ENCODE results near the gene PTPRO. TPM values are rescaled to one million over a fixed set of nuclear protein-coding genes. Genes with fewer than 3 reads are reported as not detected.

PTPRO gene
- total RNA-seq, 1 donor from 2014 or later, result 21.4 TPM

- ATAC-seq, result no peak
- intact Hi-C loops (cut with DNase I), result no loop called here
- no peaks in the 10 kb centered on the region for H3K36me3 ChIP-seq
Measured at GRCh38 chr12:15280930-15281329, 41.4 kb upstream of the PTPRO start.

GRCh38 chr12:15289192-15289591 lies 33.1 kb upstream of the PTPRO start:
- H3K27me3 ChIP-seq (ENCODE audit: low read depth), result no peaks in the 10 kb centered on the region
- DNase-seq (no peak), ATAC-seq (no peak)
- H3K4me3 ChIP-seq, result no peak overlapping the region
- H3K36me3 ChIP-seq, result no peaks in the 10 kb centered on the region
- no peaks in the 10 kb centered on the region for H3K9me3 ChIP-seq
- no peaks in the 10 kb centered on the region for H3K4me1 ChIP-seq
- H3K27ac ChIP-seq, result no peak overlapping the region
- intact Hi-C loops (cut with DNase I), result no loop called here
- TF ChIP-seq, protein P1, sequence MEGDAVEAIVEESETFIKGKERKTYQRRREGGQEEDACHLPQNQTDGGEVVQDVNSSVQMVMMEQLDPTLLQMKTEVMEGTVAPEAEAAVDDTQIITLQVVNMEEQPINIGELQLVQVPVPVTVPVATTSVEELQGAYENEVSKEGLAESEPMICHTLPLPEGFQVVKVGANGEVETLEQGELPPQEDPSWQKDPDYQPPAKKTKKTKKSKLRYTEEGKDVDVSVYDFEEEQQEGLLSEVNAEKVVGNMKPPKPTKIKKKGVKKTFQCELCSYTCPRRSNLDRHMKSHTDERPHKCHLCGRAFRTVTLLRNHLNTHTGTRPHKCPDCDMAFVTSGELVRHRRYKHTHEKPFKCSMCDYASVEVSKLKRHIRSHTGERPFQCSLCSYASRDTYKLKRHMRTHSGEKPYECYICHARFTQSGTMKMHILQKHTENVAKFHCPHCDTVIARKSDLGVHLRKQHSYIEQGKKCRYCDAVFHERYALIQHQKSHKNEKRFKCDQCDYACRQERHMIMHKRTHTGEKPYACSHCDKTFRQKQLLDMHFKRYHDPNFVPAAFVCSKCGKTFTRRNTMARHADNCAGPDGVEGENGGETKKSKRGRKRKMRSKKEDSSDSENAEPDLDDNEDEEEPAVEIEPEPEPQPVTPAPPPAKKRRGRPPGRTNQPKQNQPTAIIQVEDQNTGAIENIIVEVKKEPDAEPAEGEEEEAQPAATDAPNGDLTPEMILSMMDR (IDR thresholded peaks at IDR 0.05), result no peak

More at GRCh38 chr12:15280930-15281329, 41.4 kb upstream of the PTPRO start:
- Histone ChIP-seq H3K27ac (no peak overlapping the region), H3K4me1 (peaks cover 14% of the 10 kb centered on the region), H3K9me3 (no peaks in the 10 kb centered on the region), H3K27me3 (ENCODE audit: low read depth) (no peaks in the 10 kb centered on the region), H3K4me3 (no peak overlapping the region)
- DNase-seq, result no peak
- TF ChIP-seq, protein P1 (IDR thresholded peaks at IDR 0.05), result no peak

DNA sequence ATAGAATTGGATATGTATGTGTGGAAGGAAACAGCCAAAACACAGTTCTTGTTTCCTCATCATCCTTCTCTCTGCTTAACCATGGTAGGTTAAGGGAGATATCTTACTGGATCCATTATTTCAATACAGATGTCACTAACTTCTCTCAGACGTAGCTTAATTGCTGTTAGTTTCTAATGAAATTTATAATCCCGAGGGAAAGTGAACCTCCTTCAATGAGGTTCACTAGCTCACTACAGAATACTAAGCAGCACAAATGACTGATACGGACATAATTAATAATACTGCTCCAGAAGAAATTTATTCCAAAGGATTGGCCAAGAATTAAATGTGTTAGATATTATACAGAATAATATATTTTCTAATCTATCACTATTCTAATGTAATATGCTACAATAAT lies 28.6 kb upstream of the PTPRO start:
- ATAC-seq, result no peak
- Histone ChIP-seq H3K27me3 (ENCODE audit: low read depth) (no peaks in the 10 kb centered on the region), H3K4me3 (no peak overlapping the region), H3K36me3 (no peaks in the 10 kb centered on the region), H3K4me1 (no peaks in the 10 kb centered on the region), H3K9me3 (no peaks in the 10 kb centered on the region), H3K27ac (no peak overlapping the region)
- intact Hi-C loops (cut with DNase I), result no loop called here
- TF ChIP-seq, protein P1 (IDR thresholded peaks at IDR 0.05), result no peak
- DNase-seq, result no peak

- Histone ChIP-seq H3K4me3 (no peak overlapping the region), H3K27me3 (ENCODE audit: low read depth) (no peaks in the 10 kb centered on the region), H3K9me3 (no peaks in the 10 kb centered on the region), H3K27ac (no peak overlapping the region), H3K4me1 (no peaks in the 10 kb centered on the region), H3K36me3 (no peaks in the 10 kb centered on the region)
- DNase-seq, result no peak
- intact Hi-C loops (cut with DNase I), result no loop called here
- TF ChIP-seq, protein P1 (IDR thresholded peaks at IDR 0.05), result no peak
- no peak for ATAC-seq
Measured at GRCh38 chr12:15299947-15300346, 22.4 kb upstream of the PTPRO start.

- ATAC-seq (no peak), DNase-seq (no peak)
- H3K27me3 ChIP-seq (ENCODE audit: low read depth), result no peaks in the 10 kb centered on the region
- no peak overlapping the region for H3K4me3 ChIP-seq
- no peaks in the 10 kb centered on the region for H3K36me3 ChIP-seq
- H3K27ac ChIP-seq, result no peak overlapping the region
- no peaks in the 10 kb centered on the region for H3K4me1 ChIP-seq
- intact Hi-C loops (cut with DNase I), result no loop called here
- TF ChIP-seq, protein P1 (IDR thresholded peaks at IDR 0.05), result no peak
- H3K9me3 ChIP-seq, result no peaks in the 10 kb centered on the region
Measured at GRCh38 chr12:15304296-15304695, 18.0 kb upstream of the PTPRO start.

GRCh38 chr12:15306605-15307004 lies 15.7 kb upstream of the PTPRO start:
- ATAC-seq (no peak), DNase-seq (no peak)
- TF ChIP-seq, protein P1 (IDR thresholded peaks at IDR 0.05), result no peak
- H3K4me3 ChIP-seq, result no peak overlapping the region
- H3K36me3 ChIP-seq, result no peaks in the 10 kb centered on the region
- H3K9me3 ChIP-seq, result no peaks in the 10 kb centered on the region
- H3K4me1 ChIP-seq, result no peaks in the 10 kb centered on the region
- no peak overlapping the region for H3K27ac ChIP-seq
- H3K27me3 ChIP-seq (ENCODE audit: low read depth), result no peaks in the 10 kb centered on the region
- intact Hi-C loops (cut with DNase I), result no loop called here

Data from lower lobe of right lung (tissue), 2 donors.